Osteocyte (in vitro differentiated cells): Measurements from ENCODE around the gene MSH6. TPM values are rescaled to one million over a fixed set of nuclear protein-coding genes. Genes with fewer than 3 reads are reported as not detected.
"Not testable (repeated sequence)": the region's sequence is repeated elsewhere in the genome, so short reads cannot be mapped to it uniquely, and the experiment has no call there.

Source experiments
- DNase-seq: peaks from one replicate; pipeline ENCODE4 v3.0.0; 2021; ENCODE audit warnings: mixed read lengths; ENCODE audit not compliant: unreplicated experiment; ENCODE audit errors: extremely low spot score
- H3K27ac Mint-ChIP-seq: one replicate; pipeline ENCODE4 v1.8.0; 2021; ENCODE audit warnings: mild to moderate bottlenecking, mixed read lengths; ENCODE audit not compliant: unreplicated experiment
- H3K27me3 Mint-ChIP-seq: one replicate; pipeline ENCODE4 v1.8.0; 2021; ENCODE audit warnings: mixed read lengths; ENCODE audit not compliant: unreplicated experiment
- H3K36me3 Mint-ChIP-seq: one replicate; pipeline ENCODE4 v1.8.0; 2021; ENCODE audit warnings: mixed read lengths; ENCODE audit not compliant: unreplicated experiment
- H3K4me1 Mint-ChIP-seq: one replicate; pipeline ENCODE4 v1.8.0; 2021; ENCODE audit warnings: mixed read lengths; ENCODE audit not compliant: unreplicated experiment
- H3K4me3 Mint-ChIP-seq: one replicate; pipeline ENCODE4 v1.8.0; 2021; ENCODE audit warnings: mild to moderate bottlenecking, moderate library complexity, mixed read lengths; ENCODE audit not compliant: unreplicated experiment
- H3K9me3 Mint-ChIP-seq: one replicate; pipeline ENCODE4 v1.8.0; 2021; ENCODE audit warnings: mixed read lengths; ENCODE audit not compliant: unreplicated experiment
- CTCF ChIP-seq: fragments of 200-600 bp; sonication (generic); IDR thresholded peaks from 2 replicates; pipeline ENCODE4 v1.5.0; 2021; ENCODE audit warnings: antibody characterized with exemption, mild to moderate bottlenecking, moderate library complexity
- total RNA-seq: library from RNA; stranded (reverse); gene quantifications from 2 replicates; pipeline ENCODE4 v1.2.1, GENCODE V29; 2021

The MSH6 gene
- total RNA-seq, 1 donor from 2014 or later: 55.8 TPM

GRCh38 chr2:47844162-47844561 is 61.2 kb downstream of the MSH6 start:
- Mint-ChIP-seq H3K4me3 (no peak overlapping the region), H3K9me3 (no peaks in the 10 kb centered on the region), H3K36me3 (peaks cover 5% of the 10 kb centered on the region), H3K4me1 (peaks cover 8% of the 10 kb centered on the region), H3K27ac (no peak overlapping the region), H3K27me3 (no peaks in the 10 kb centered on the region)
- no peak for DNase-seq
- TF ChIP-seq CTCF: no peak

GRCh38 chr2:47849368-47849767 is 66.4 kb downstream of the MSH6 start:
- no peak for DNase-seq
- no peak for TF ChIP-seq CTCF
- Mint-ChIP-seq H3K4me3 (no peak overlapping the region), H3K36me3 (no peaks in the 10 kb centered on the region), H3K27ac (no peak overlapping the region), H3K4me1 (peaks cover 10% of the 10 kb centered on the region), H3K27me3 (no peaks in the 10 kb centered on the region), H3K9me3 (no peaks in the 10 kb centered on the region)

GRCh38 chr2:47850198-47850597 is 67.3 kb downstream of the MSH6 start:
- no peaks in the 10 kb centered on the region for H3K9me3 Mint-ChIP-seq
- no peak for TF ChIP-seq CTCF
- H3K27me3 Mint-ChIP-seq: no peaks in the 10 kb centered on the region
- no peaks in the 10 kb centered on the region for H3K36me3 Mint-ChIP-seq
- H3K27ac Mint-ChIP-seq: no peak overlapping the region
- H3K4me3 Mint-ChIP-seq: no peak overlapping the region
- peaks cover 10% of the 10 kb centered on the region for H3K4me1 Mint-ChIP-seq
- DNase-seq: no peak

GRCh38 chr2:47853067-47853777 is 70.3 kb downstream of the MSH6 start:
- not testable (repeated sequence) for H3K27ac Mint-ChIP-seq, H3K9me3 Mint-ChIP-seq, H3K27me3 Mint-ChIP-seq, H3K4me3 Mint-ChIP-seq, DNase-seq, H3K36me3 Mint-ChIP-seq
- peaks cover 16% of the 10 kb centered on the region for H3K4me1 Mint-ChIP-seq

Other genes starting within 250 kb of the MSH6 start
- gene KCNK12, start 212.2 kb upstream of the MSH6 start, total RNA-seq: not detected in 2 replicates
- 70.6 and 71.5 TPM in 2 replicates for gene FBXO11, start 123.4 kb downstream of the MSH6 start, total RNA-seq